ENCODE results near the gene NUP205. TPM values are rescaled to one million over a fixed set of nuclear protein-coding genes. Genes with fewer than 3 reads are reported as not detected.
A peak's percentile ranks its signal among the peaks of the same experiment; 100 is the strongest.

The NUP205 gene
- total RNA-seq, 1 donor from 2014 or later = 183 TPM

DNA sequence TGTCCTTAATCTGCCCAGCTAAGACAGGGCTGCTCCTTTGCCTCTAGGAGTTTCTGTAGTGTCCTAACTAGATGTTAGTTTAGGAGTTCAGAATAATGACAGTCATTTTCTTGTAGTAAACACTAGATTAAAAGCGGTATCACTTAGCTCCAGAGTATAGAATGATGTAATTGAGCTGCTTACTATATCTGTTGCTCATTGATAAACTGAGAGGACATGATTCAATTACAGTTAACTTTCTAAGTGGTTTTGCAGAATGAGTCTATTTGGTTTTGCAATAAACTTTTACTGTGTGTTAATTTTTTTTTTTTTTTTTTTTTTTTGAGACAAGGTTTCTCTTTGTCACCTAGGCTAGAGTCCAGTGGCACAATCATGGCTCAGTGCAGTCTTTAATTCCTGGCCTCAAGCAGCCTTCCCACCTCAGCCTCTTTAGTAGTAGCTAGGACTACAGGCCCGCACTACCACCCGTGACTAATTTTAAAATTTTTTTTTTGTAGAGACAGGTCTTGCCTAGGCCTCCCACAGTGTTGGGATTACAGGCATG lies 106.4 kb downstream of the NUP205 start:
- H3K9me3 ChIP-seq (ENCODE audit: low read depth) = no peaks in the 10 kb centered on the region
- H3K79me2 ChIP-seq (ENCODE audit: low read depth) = peaks cover 66% of the 10 kb centered on the region
- no peaks in the 10 kb centered on the region for H3K36me3 ChIP-seq
- no peak overlapping the region for H3K4me3 ChIP-seq
- no peaks in the 10 kb centered on the region for H3K27me3 Mint-ChIP-seq (ENCODE audit: insufficient read depth, low read depth)
- peaks cover 5% of the 10 kb centered on the region for H3K27me3 ChIP-seq
- H2AFZ ChIP-seq (replicated peaks) = no peak overlapping the region
- H3K36me3 Mint-ChIP-seq = peaks cover 15% of the 10 kb centered on the region
- peaks cover 37% of the 10 kb centered on the region for H4K20me1 ChIP-seq (ENCODE audit: low read depth)
- H3K9me3 Mint-ChIP-seq = peaks cover 6% of the 10 kb centered on the region
- H3K4me1 Mint-ChIP-seq = peaks cover 24% of the 10 kb centered on the region
- TF ChIP-seq, protein P1, sequence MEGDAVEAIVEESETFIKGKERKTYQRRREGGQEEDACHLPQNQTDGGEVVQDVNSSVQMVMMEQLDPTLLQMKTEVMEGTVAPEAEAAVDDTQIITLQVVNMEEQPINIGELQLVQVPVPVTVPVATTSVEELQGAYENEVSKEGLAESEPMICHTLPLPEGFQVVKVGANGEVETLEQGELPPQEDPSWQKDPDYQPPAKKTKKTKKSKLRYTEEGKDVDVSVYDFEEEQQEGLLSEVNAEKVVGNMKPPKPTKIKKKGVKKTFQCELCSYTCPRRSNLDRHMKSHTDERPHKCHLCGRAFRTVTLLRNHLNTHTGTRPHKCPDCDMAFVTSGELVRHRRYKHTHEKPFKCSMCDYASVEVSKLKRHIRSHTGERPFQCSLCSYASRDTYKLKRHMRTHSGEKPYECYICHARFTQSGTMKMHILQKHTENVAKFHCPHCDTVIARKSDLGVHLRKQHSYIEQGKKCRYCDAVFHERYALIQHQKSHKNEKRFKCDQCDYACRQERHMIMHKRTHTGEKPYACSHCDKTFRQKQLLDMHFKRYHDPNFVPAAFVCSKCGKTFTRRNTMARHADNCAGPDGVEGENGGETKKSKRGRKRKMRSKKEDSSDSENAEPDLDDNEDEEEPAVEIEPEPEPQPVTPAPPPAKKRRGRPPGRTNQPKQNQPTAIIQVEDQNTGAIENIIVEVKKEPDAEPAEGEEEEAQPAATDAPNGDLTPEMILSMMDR (IDR thresholded peaks at IDR 0.05) = no peak
- TF ChIP-seq EZH2phosphoT487 (IDR thresholded peaks at IDR 0.05) = no peak
- TF ChIP-seq EZH2 (IDR thresholded peaks at IDR 0.05) = no peak
- H3K4me1 ChIP-seq = no peaks in the 10 kb centered on the region
- peak overlapping the region; percentile 99 for H3K4me3 Mint-ChIP-seq
- H3K27ac Mint-ChIP-seq = no peak overlapping the region
- peaks cover 28% of the 10 kb centered on the region for H3F3A ChIP-seq (ENCODE audit: low read depth)
- H3K4me2 ChIP-seq = no peak overlapping the region
- DNase-seq (ENCODE audit: low spot score) = no peak
- H3K9ac ChIP-seq = no peak overlapping the region
- H3K27ac ChIP-seq = no peak overlapping the region

DNA sequence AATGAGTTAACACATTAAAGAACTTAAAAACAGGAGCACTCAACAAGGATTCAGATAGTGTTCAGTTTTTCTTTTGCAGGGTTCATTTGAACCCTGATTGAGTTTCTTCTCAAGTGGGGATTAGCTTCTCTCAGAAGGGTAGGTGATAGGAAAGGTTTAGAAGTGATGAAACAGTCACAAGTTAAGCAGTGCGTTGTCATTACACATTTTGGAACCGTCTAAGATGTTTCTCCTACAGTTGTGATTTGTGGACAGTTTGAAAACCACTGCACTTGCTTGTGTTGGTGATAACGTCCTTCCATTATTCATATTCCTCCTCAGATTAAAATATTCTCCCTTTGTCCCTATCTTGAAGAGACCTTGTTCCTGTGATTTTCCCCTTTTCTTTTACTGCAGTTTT lies 107.3 kb downstream of the NUP205 start:
- no peaks in the 10 kb centered on the region for H3K27me3 Mint-ChIP-seq (ENCODE audit: insufficient read depth, low read depth)
- H3K4me2 ChIP-seq = no peak overlapping the region
- peaks cover 28% of the 10 kb centered on the region for H3F3A ChIP-seq (ENCODE audit: low read depth)
- H3K36me3 ChIP-seq = no peaks in the 10 kb centered on the region
- H2AFZ ChIP-seq (replicated peaks) = no peak overlapping the region
- peaks cover 75% of the 10 kb centered on the region for H3K79me2 ChIP-seq (ENCODE audit: low read depth)
- no peaks in the 10 kb centered on the region for H3K4me1 ChIP-seq
- no peak for DNase-seq (ENCODE audit: low spot score)
- peaks cover 15% of the 10 kb centered on the region for H3K36me3 Mint-ChIP-seq
- TF ChIP-seq, protein P1 (IDR thresholded peaks at IDR 0.05) = no peak
- peaks cover 24% of the 10 kb centered on the region for H3K4me1 Mint-ChIP-seq
- no peak overlapping the region for H3K4me3 ChIP-seq
- H3K27me3 ChIP-seq = peaks cover 5% of the 10 kb centered on the region
- H3K4me3 Mint-ChIP-seq = no peak overlapping the region
- H3K9me3 ChIP-seq (ENCODE audit: low read depth) = no peaks in the 10 kb centered on the region
- H4K20me1 ChIP-seq (ENCODE audit: low read depth) = peaks cover 43% of the 10 kb centered on the region
- H3K27ac ChIP-seq = no peak overlapping the region
- H3K9ac ChIP-seq = no peak overlapping the region
- no peak overlapping the region for H3K27ac Mint-ChIP-seq
- peaks cover 6% of the 10 kb centered on the region for H3K9me3 Mint-ChIP-seq

DNA sequence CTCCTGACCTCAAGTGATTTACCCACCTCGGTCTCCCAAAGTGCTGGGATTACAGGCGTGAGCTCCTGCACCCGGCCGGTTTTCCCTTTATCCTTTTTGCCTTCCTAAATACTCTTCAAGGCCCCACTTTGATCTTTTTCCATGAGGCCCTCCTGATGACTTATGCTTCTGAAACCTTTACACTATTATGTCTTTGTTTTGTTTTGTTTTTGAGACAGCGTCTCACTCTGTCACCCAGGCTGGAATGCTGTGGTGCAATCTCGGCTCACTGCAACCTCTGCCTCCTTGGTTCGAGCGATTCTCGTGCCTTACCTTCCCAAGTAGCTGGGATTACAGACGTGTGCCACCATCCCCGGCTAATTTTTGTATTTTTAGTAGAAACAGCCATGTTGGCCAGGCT lies 108.4 kb downstream of the NUP205 start:
- Histone ChIP-seq H3K79me2 (ENCODE audit: low read depth) (peaks cover 85% of the 10 kb centered on the region), H3K9me3 (ENCODE audit: low read depth) (no peaks in the 10 kb centered on the region), H3K4me1 (no peaks in the 10 kb centered on the region), H2AFZ (replicated peaks) (no peak overlapping the region), H3K4me2 (no peak overlapping the region), H3K9ac (no peak overlapping the region), H3K4me3 (no peak overlapping the region), H4K20me1 (ENCODE audit: low read depth) (peaks cover 50% of the 10 kb centered on the region), H3F3A (ENCODE audit: low read depth) (peaks cover 28% of the 10 kb centered on the region), H3K27ac (no peak overlapping the region), H3K27me3 (peaks cover 5% of the 10 kb centered on the region), H3K36me3 (no peaks in the 10 kb centered on the region)
- Mint-ChIP-seq H3K27ac (no peak overlapping the region), H3K36me3 (peaks cover 13% of the 10 kb centered on the region), H3K9me3 (peaks cover 6% of the 10 kb centered on the region), H3K4me1 (peaks cover 24% of the 10 kb centered on the region), H3K4me3 (no peak overlapping the region), H3K27me3 (ENCODE audit: insufficient read depth, low read depth) (no peaks in the 10 kb centered on the region)
- no peak for DNase-seq (ENCODE audit: low spot score)
- TF ChIP-seq EZH2 (IDR thresholded peaks at IDR 0.05) (no peak), EZH2phosphoT487 (IDR thresholded peaks at IDR 0.05) (no peak)
- TF ChIP-seq, protein P1 (IDR thresholded peaks at IDR 0.05) = no peak

All from neural progenitor cell (in vitro differentiated cells).